Measurements from ENCODE around the gene OSBPL6. TPM values are rescaled to one million over a fixed set of nuclear protein-coding genes. Genes with fewer than 3 reads are reported as not detected.

The OSBPL6 gene
- total RNA-seq, 6 experiments from 2014 or later, result 2.4 to 4.1 (median 3.1) TPM

DNA sequence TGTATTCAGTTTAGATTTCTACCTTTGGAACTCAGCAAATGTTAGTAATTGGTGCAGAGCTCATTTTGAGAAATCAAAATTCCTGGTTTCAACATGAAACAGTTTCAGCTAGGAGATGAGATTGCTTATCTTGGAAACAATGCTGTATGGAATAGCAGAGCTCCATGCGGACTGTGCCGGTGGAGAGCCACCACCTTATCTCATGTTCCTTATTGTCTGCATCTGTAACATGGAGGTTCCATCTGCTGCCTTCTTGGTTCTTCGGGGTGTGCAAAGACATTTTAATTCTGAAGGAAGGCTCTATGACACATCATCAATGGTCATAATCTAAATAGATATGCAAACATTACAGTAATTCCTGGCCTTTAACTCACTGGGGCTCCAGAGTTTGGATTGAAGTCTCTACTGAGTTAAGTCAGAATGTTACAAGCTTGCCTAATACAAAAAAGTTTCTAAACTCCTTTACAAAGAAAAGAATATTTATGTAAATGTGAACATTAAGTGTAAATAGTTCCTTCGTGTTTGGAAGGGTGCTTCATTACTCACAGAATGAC is 191.4 kb downstream of the OSBPL6 start:
- intact Hi-C loops (cut with DNase I), result no loop called here
- Histone ChIP-seq H3K27ac (no peak overlapping the region), H3K36me3 (no peaks in the 10 kb centered on the region), H3K4me1 (no peaks in the 10 kb centered on the region), H3K4me3 (no peak overlapping the region), H3K9me3 (no peaks in the 10 kb centered on the region), H3K27me3 (no peaks in the 10 kb centered on the region)
- TF ChIP-seq POLR2A (IDR thresholded peaks at IDR 0.05), result no peak
- TF ChIP-seq, protein P1, sequence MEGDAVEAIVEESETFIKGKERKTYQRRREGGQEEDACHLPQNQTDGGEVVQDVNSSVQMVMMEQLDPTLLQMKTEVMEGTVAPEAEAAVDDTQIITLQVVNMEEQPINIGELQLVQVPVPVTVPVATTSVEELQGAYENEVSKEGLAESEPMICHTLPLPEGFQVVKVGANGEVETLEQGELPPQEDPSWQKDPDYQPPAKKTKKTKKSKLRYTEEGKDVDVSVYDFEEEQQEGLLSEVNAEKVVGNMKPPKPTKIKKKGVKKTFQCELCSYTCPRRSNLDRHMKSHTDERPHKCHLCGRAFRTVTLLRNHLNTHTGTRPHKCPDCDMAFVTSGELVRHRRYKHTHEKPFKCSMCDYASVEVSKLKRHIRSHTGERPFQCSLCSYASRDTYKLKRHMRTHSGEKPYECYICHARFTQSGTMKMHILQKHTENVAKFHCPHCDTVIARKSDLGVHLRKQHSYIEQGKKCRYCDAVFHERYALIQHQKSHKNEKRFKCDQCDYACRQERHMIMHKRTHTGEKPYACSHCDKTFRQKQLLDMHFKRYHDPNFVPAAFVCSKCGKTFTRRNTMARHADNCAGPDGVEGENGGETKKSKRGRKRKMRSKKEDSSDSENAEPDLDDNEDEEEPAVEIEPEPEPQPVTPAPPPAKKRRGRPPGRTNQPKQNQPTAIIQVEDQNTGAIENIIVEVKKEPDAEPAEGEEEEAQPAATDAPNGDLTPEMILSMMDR (IDR thresholded peaks at IDR 0.05), result no peak
- DNase-seq (no peak), ATAC-seq (no peak)
- WGBS (ENCODE audit: insufficient coverage, low coverage, low lambda C conversion rate, missing lambda C conversion rate), result 67% methylated on average over 4 of the region's 4 CpGs

DNA sequence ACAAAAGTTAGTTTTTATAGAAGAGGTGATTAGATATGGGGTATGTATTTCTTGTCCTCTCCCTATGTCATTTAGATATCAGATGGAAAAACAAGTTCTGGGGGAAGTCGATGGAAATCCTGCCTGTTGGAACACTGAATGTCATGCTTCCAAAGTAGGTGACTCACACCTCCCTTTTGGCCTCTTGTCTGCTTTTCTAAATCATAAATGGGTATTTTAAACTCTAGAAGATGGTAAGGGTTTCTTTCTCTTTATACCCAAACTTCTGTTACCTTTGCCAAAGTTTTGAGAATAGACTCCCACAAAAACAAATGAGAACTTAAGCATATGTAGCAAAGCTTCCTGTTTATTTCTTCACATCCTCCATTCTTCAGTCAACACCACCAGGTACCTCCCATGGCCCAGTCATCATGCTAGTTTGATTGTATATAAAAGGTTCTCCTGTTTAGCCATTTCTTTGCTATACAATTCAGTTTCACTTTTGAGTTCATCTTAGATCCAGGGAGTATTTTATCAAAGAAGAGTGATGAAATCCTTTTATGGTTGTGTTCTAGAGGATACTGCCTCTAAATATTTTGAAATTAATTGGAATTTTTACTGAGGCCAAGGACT is 192.8 kb downstream of the OSBPL6 start:
- WGBS (ENCODE audit: insufficient coverage, low coverage, low lambda C conversion rate, missing lambda C conversion rate), result 80% methylated on average over 1 of the region's 1 CpG
- ATAC-seq, result no peak
- intact Hi-C loops (cut with DNase I), result no loop called here
- Histone ChIP-seq H3K36me3 (no peaks in the 10 kb centered on the region), H3K4me1 (no peaks in the 10 kb centered on the region), H3K27me3 (no peaks in the 10 kb centered on the region), H3K9me3 (no peaks in the 10 kb centered on the region), H3K4me3 (no peak overlapping the region), H3K27ac (no peak overlapping the region)
- TF ChIP-seq, protein P1 (IDR thresholded peaks at IDR 0.05), result no peak
- no peak for TF ChIP-seq POLR2A (IDR thresholded peaks at IDR 0.05)
- no peak for DNase-seq

DNA sequence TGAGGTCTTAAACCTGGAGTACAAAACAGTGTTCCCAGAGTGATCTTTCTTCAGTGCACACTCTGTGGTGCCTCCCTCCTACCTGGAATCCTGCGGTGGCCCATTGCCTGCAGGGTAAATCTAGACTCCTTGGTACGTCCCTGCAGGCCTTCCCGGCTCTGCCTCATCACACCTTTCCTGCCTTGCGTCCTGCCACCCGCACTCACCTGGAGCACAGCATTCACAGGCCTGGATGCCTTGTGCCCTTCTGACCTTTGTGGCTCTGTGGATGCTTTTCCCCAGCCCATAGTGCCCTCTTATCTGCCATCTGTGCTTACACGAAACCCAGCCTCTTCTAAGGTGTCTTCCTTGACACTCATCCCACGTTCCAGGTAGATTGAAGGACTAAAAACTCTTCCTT is 194.0 kb downstream of the OSBPL6 start:
- no peak overlapping the region for H3K27ac ChIP-seq
- WGBS (ENCODE audit: insufficient coverage, low coverage, low lambda C conversion rate, missing lambda C conversion rate), result 92% methylated on average over 7 of the region's 7 CpGs
- H3K27me3 ChIP-seq, result no peaks in the 10 kb centered on the region
- no peaks in the 10 kb centered on the region for H3K4me1 ChIP-seq
- no peak overlapping the region for H3K4me3 ChIP-seq
- intact Hi-C loops (cut with DNase I), result no loop called here
- no peaks in the 10 kb centered on the region for H3K9me3 ChIP-seq
- DNase-seq (no peak), ATAC-seq (no peak)
- TF ChIP-seq, protein P1 (IDR thresholded peaks at IDR 0.05), result no peak
- TF ChIP-seq POLR2A (IDR thresholded peaks at IDR 0.05), result no peak
- H3K36me3 ChIP-seq, result no peaks in the 10 kb centered on the region

DNA sequence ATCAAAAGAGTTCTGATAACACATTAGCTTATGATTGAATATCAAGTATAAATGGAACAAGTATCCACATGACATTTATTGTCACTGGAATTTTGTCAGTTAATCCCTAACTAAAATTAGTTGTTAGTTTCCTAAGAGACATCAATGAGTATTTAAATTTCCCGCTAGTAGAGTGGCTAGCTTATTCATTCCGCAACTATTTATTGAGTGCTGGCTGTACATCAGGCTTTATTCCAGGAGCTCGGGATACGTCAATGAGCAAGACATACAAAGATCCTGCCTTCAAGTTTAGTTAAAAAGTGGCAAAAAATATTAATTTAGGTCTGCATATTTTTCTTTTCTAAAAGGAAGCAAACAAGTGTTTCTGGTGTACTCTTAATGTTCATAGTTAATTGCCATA is 197.4 kb downstream of the OSBPL6 start:
- ATAC-seq, result no peak
- intact Hi-C loops (cut with DNase I), result no loop called here
- Histone ChIP-seq H3K9me3 (no peaks in the 10 kb centered on the region), H3K4me3 (no peak overlapping the region), H3K27ac (no peak overlapping the region), H3K27me3 (no peaks in the 10 kb centered on the region), H3K4me1 (no peaks in the 10 kb centered on the region), H3K36me3 (no peaks in the 10 kb centered on the region)
- DNase-seq, result no peak
- WGBS (ENCODE audit: insufficient coverage, low coverage, low lambda C conversion rate, missing lambda C conversion rate), result 79% methylated on average over 4 of the region's 4 CpGs
- TF ChIP-seq POLR2A (IDR thresholded peaks at IDR 0.05), result no peak
- TF ChIP-seq, protein P1 (IDR thresholded peaks at IDR 0.05), result no peak

All from right lobe of liver (tissue), 6 donors.